ENCODE results near the gene KLHL7.

The KLHL7 gene

GRCh38 chr7:23072922-23073321, 32.7 kb upstream of the KLHL7 start:
- TF ChIP-seq, protein P1, sequence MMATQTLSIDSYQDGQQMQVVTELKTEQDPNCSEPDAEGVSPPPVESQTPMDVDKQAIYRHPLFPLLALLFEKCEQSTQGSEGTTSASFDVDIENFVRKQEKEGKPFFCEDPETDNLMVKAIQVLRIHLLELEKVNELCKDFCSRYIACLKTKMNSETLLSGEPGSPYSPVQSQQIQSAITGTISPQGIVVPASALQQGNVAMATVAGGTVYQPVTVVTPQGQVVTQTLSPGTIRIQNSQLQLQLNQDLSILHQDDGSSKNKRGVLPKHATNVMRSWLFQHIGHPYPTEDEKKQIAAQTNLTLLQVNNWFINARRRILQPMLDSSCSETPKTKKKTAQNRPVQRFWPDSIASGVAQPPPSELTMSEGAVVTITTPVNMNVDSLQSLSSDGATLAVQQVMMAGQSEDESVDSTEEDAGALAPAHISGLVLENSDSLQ (IDR thresholded peaks at IDR 0.05) = peak; percentile 63
- TF ChIP-seq FOXK2 (IDR thresholded peaks at IDR 0.05) = no peak
- POLR2A ChIA-PET = no interaction called here
- peak; percentile 15 for DNase-seq (ENCODE audit: extremely low spot score)
- CTCF ChIA-PET = interaction anchor here (0.6 kb wide), 1 partner anchor 115 kb away, joined by 5 read pairs; no protein-coding TSS in a partner anchor

- DNase-seq (ENCODE audit: extremely low spot score) = no peak
- ChIA-PET CTCF (no interaction called here), POLR2A (no interaction called here)
- TF ChIP-seq ZNF384 (IDR thresholded peaks at IDR 0.05) (no peak), BHLHE40 (IDR thresholded peaks at IDR 0.05; ENCODE audit: borderline replicate concordance) (no peak), ARNT (IDR thresholded peaks at IDR 0.05) (no peak), L3MBTL2 (conservative IDR thresholded peaks at IDR 0.05) (no peak), CTBP1 (IDR thresholded peaks at IDR 0.05; ENCODE audit: borderline replicate concordance) (no peak), SUZ12 (IDR thresholded peaks at IDR 0.05) (no peak), HDGF (IDR thresholded peaks at IDR 0.05; ENCODE audit: borderline replicate concordance) (no peak), FOXM1 (IDR thresholded peaks at IDR 0.05; ENCODE audit: borderline replicate concordance) (no peak), NFRKB (IDR thresholded peaks at IDR 0.05) (no peak), FOXK2 (IDR thresholded peaks at IDR 0.05) (no peak)
- TF ChIP-seq, protein P1 (IDR thresholded peaks at IDR 0.05) = no peak
Observed at GRCh38 chr7:23074443-23075261, 30.9 kb upstream of the KLHL7 start.

GRCh38 chr7:23075571-23075970, 30.0 kb upstream of the KLHL7 start:
- ChIA-PET POLR2A (no interaction called here), CTCF (interaction anchor here (0.6 kb wide), 1 partner anchor 124 kb away, joined by 5 read pairs; no protein-coding TSS in a partner anchor)
- TF ChIP-seq HDGF (IDR thresholded peaks at IDR 0.05; ENCODE audit: borderline replicate concordance) (no peak), TARDBP (IDR thresholded peaks at IDR 0.05) (no peak), ZNF384 (IDR thresholded peaks at IDR 0.05) (no peak), SP1 (IDR thresholded peaks at IDR 0.05) (no peak), FOXK2 (IDR thresholded peaks at IDR 0.05) (no peak), ELF4 (IDR thresholded peaks at IDR 0.05) (no peak), BHLHE40 (IDR thresholded peaks at IDR 0.05; ENCODE audit: borderline replicate concordance) (no peak), LEF1 (IDR thresholded peaks at IDR 0.05; ENCODE audit: borderline replicate concordance) (no peak), ARNT (IDR thresholded peaks at IDR 0.05) (no peak), FOXA1 (IDR thresholded peaks at IDR 0.05) (no peak)
- TF ChIP-seq, protein P1 (IDR thresholded peaks at IDR 0.05) = no peak
- no peak for DNase-seq (ENCODE audit: extremely low spot score)

DNA sequence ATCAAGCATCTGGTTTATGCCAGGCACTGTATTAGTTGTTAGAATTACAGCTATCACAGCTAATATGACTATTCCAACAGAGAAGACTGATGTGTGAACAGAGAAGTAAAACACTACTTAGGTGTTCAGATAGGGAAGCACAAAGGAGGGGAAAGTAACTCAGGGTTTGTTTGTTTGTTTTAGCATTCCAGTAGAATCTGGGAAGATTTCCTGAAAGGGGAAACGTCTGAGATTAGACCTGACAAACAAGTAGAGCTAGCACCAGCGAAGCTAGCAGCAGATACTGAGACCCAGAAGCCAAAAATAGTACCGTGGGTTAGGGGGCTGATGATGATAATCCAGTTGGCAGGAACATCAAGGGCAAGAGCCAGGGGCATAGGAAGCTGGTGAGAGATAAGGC, 28.8 kb upstream of the KLHL7 start:
- TF ChIP-seq TARDBP (IDR thresholded peaks at IDR 0.05) = no peak
- no peak for TF ChIP-seq ZNF384 (IDR thresholded peaks at IDR 0.05)
- no peak for TF ChIP-seq L3MBTL2 (conservative IDR thresholded peaks at IDR 0.05)
- TF ChIP-seq LEF1 (IDR thresholded peaks at IDR 0.05; ENCODE audit: borderline replicate concordance) = no peak
- TF ChIP-seq NFRKB (IDR thresholded peaks at IDR 0.05) = no peak
- no peak for TF ChIP-seq SUZ12 (IDR thresholded peaks at IDR 0.05)
- no peak for TF ChIP-seq BHLHE40 (IDR thresholded peaks at IDR 0.05; ENCODE audit: borderline replicate concordance)
- TF ChIP-seq SP1 (IDR thresholded peaks at IDR 0.05) = no peak
- TF ChIP-seq FOXM1 (IDR thresholded peaks at IDR 0.05; ENCODE audit: borderline replicate concordance) = no peak
- TF ChIP-seq ELF4 (IDR thresholded peaks at IDR 0.05) = no peak
- TF ChIP-seq ARNT (IDR thresholded peaks at IDR 0.05) = no peak
- no peak for TF ChIP-seq CTBP1 (IDR thresholded peaks at IDR 0.05; ENCODE audit: borderline replicate concordance)
- no peak for TF ChIP-seq FOXA1 (IDR thresholded peaks at IDR 0.05)
- CTCF ChIA-PET = no interaction called here
- DNase-seq (ENCODE audit: extremely low spot score) = no peak

DNA sequence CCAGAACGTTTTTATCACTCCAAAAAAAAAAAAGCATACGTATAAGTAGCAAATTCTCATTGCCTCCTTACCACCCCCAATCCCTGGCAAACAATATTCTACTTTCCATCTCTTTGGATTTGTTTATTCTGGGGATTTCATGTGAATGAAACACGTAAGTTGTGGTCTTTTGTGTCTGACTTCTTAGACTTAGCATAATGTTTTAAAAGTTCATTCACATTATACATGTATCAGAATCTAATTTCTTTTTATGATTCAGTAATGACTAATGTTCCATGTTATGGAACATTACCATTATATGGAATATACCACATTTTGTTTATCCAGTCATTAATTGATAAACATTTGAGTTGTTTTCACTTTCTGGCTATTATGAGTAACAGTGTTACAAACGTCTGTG, 12.5 kb upstream of the KLHL7 start:
- CTCF ChIA-PET = no interaction called here
- TF ChIP-seq ARNT (IDR thresholded peaks at IDR 0.05) = no peak
- no peak for DNase-seq (ENCODE audit: extremely low spot score)
- POLR2A ChIA-PET = no interaction called here

More for the DNA sequence above, 28.8 kb upstream of the KLHL7 start:
- POLR2A ChIA-PET = no interaction called here

GRCh38 chr7:23093546-23093945, 12.0 kb upstream of the KLHL7 start:
- ChIA-PET CTCF (no interaction called here), POLR2A (no interaction called here)
- TF ChIP-seq CTBP1 (IDR thresholded peaks at IDR 0.05; ENCODE audit: borderline replicate concordance) = no peak
- TF ChIP-seq L3MBTL2 (conservative IDR thresholded peaks at IDR 0.05) = no peak
- TF ChIP-seq SP1 (IDR thresholded peaks at IDR 0.05) = no peak
- no peak for TF ChIP-seq TARDBP (IDR thresholded peaks at IDR 0.05)
- TF ChIP-seq LEF1 (IDR thresholded peaks at IDR 0.05; ENCODE audit: borderline replicate concordance) = no peak
- no peak for DNase-seq (ENCODE audit: extremely low spot score)
